Gastrocnemius medialis (tissue), 4 donors: ENCODE measurements around the gene GALNTL6. TPM values are rescaled to one million over a fixed set of nuclear protein-coding genes. Genes with fewer than 3 reads are reported as not detected.

Experiments used
- ATAC-seq, 2 donors: fragments of 150-250 bp; one replicate each; pipeline ENCODE4 v1.9.1; 2016
- DNase-seq, 2 donors: peaks; one replicate each; pipeline ENCODE4 v3.0.0-alpha.2; 2019
- H3K27ac ChIP-seq, 4 donors: fragments of 200-600 bp; sonication (generic); 1 replicate in 1 of 4; 2 replicates in 3 of 4; pipeline ENCODE4 v1.5.1; 2016 to 2018; ENCODE audit warnings: mild to moderate bottlenecking in 2 of 4, moderate library complexity in 1 of 4
- H3K27me3 ChIP-seq, 3 donors: fragments of 200-600 bp; sonication (generic) in 2 of 3; 1 replicate in 1 of 3; 2 replicates in 2 of 3; pipeline versions ENCODE4 v1.5.1 to v1.6.0; 2016 to 2019; ENCODE audit warnings: mild to moderate bottlenecking in 1 of 3, moderate library complexity in 1 of 3
- H3K36me3 ChIP-seq, 2 donors: fragments of 200-600 bp; sonication (generic) in 1 of 2; one replicate each; pipeline ENCODE4 v1.5.1; 2017 to 2018
- H3K4me1 ChIP-seq, 2 donors: fragments of 200-600 bp; sonication (generic) in 1 of 2; one replicate each; pipeline ENCODE4 v1.5.1; 2016 to 2017; ENCODE audit warnings: mild to moderate bottlenecking in 2 of 2
- H3K4me3 ChIP-seq, 4 donors: fragments of 200-600 bp; sonication (generic) in 3 of 4; 1 replicate in 1 of 4; 2 replicates in 3 of 4; pipeline ENCODE4 v1.5.1; 2016 to 2019; ENCODE audit warnings: mild to moderate bottlenecking in 2 of 4
- H3K9me3 ChIP-seq, 3 donors: fragments of 200-600 bp; sonication (generic) in 2 of 3; 1 replicate in 1 of 3; 2 replicates in 2 of 3; pipeline ENCODE4 v1.5.1; 2016 to 2019
- POLR2A ChIP-seq, 2 donors: fragments of 450-650 bp; IDR thresholded peaks; one replicate each; pipeline ENCODE4 v1.6.1; 2017; ENCODE audit warnings: antibody characterized with exemption in 2 of 2, mild to moderate bottlenecking in 2 of 2, moderate library complexity in 2 of 2
- in situ Hi-C, 4 donors: fragments of 200-750 bp; cut with MboI; loops; one replicate each; pipeline versions ENCODE4 v1.15.0 to v1.8.0; 2017; ENCODE audit warnings: low sequenced_read_pairs in 4 of 4
- intact Hi-C: fragments of 100-400 bp; cut with DNase I; formaldehyde crosslinking; loops from one replicate; pipeline ENCODE4 v1.15.1; 2023; ENCODE audit warnings: low total_unique reads
- total RNA-seq, 4 donors: library from RNA; depleted of rRNA; stranded (reverse); fragments of >200 nt; gene quantifications; one replicate each; pipeline versions ENCODE4 v1.1.0 to v1.2.3, GENCODE V29; 2016
- TF ChIP-seq, protein P1 (sequence below), 5 experiments: fragments of 450-650 bp in 3 of 5; fragments of 200-600 bp in 2 of 5; sonication (generic) in 2 of 5; IDR thresholded peaks in 4 of 5; conservative IDR thresholded peaks in 1 of 5; 1 replicate in 4 of 5; 2 replicates in 1 of 5; pipeline ENCODE4 v1.5.1; 2016 to 2019; ENCODE audit warnings: antibody characterized with exemption in 5 of 5, mild to moderate bottlenecking in 3 of 5, moderate library complexity in 3 of 5

GALNTL6 gene
- total RNA-seq, 4 donors from 2014 or later = not detected

- Histone ChIP-seq H3K4me3 (no peak overlapping the region), H3K36me3 (no peaks in the 10 kb centered on the region), H3K9me3 (no peaks in the 10 kb centered on the region), H3K4me1 (no peaks in the 10 kb centered on the region), H3K27me3 (no peaks in the 10 kb centered on the region), H3K27ac (no peak overlapping the region)
- DNase-seq (no peak), ATAC-seq (no peak)
- intact Hi-C loops (no loop called here), in situ Hi-C loops (no loop called here)
- TF ChIP-seq, protein P1, sequence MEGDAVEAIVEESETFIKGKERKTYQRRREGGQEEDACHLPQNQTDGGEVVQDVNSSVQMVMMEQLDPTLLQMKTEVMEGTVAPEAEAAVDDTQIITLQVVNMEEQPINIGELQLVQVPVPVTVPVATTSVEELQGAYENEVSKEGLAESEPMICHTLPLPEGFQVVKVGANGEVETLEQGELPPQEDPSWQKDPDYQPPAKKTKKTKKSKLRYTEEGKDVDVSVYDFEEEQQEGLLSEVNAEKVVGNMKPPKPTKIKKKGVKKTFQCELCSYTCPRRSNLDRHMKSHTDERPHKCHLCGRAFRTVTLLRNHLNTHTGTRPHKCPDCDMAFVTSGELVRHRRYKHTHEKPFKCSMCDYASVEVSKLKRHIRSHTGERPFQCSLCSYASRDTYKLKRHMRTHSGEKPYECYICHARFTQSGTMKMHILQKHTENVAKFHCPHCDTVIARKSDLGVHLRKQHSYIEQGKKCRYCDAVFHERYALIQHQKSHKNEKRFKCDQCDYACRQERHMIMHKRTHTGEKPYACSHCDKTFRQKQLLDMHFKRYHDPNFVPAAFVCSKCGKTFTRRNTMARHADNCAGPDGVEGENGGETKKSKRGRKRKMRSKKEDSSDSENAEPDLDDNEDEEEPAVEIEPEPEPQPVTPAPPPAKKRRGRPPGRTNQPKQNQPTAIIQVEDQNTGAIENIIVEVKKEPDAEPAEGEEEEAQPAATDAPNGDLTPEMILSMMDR (IDR thresholded peaks at IDR 0.05 in 4 of 5, conservative IDR thresholded peaks at IDR 0.05 in 1 of 5) = no peak
- no peak for TF ChIP-seq POLR2A (IDR thresholded peaks at IDR 0.05)
Measured at GRCh38 chr4:172099376-172099775, 286.2 kb downstream of the GALNTL6 start.

DNA sequence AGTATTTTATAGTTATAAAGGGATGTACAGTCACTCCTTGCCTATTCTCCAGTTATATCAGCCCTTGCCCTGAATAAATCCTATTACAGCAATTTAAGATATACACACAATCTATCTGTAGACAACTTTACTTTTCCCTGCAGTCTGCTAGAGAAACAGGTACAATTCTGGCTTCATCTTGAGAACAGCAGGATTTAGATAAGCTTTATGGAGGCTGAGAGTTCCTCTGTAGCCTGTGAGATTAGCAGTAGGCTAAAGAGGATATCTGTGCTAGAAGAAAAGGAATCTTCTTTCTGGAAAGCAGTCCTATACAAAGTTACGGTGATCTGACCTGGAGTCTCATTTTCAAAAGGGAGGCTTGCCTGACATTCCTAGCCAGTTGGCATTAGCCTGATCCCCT is 290.3 kb downstream of the GALNTL6 start:
- intact Hi-C loops (no loop called here), in situ Hi-C loops (no loop called here)
- Histone ChIP-seq H3K27ac (no peak overlapping the region), H3K4me3 (no peak overlapping the region), H3K27me3 (no peaks in the 10 kb centered on the region), H3K9me3 (no peaks in the 10 kb centered on the region), H3K36me3 (no peaks in the 10 kb centered on the region), H3K4me1 (no peaks in the 10 kb centered on the region)
- DNase-seq (no peak), ATAC-seq (no peak)
- TF ChIP-seq, protein P1 (IDR thresholded peaks at IDR 0.05 in 4 of 5, conservative IDR thresholded peaks at IDR 0.05 in 1 of 5) = no peak

- TF ChIP-seq, protein P1 (IDR thresholded peaks at IDR 0.05 in 4 of 5, conservative IDR thresholded peaks at IDR 0.05 in 1 of 5) = no peak
- no peak for TF ChIP-seq POLR2A (IDR thresholded peaks at IDR 0.05)
- in situ Hi-C loops = no loop called here
- no peaks in the 10 kb centered on the region for H3K27me3 ChIP-seq
- ATAC-seq = no peak
- intact Hi-C loops = no loop called here
- no peaks in the 10 kb centered on the region for H3K36me3 ChIP-seq
- DNase-seq = no peak
- no peaks in the 10 kb centered on the region for H3K4me1 ChIP-seq
- no peak overlapping the region for H3K27ac ChIP-seq
- no peaks in the 10 kb centered on the region for H3K9me3 ChIP-seq
- no peak overlapping the region for H3K4me3 ChIP-seq
Measured at GRCh38 chr4:172104539-172104938, 291.3 kb downstream of the GALNTL6 start.

- no peaks in the 10 kb centered on the region for H3K9me3 ChIP-seq
- H3K4me3 ChIP-seq = no peak overlapping the region
- ATAC-seq (no peak), DNase-seq (no peak)
- in situ Hi-C loops = no loop called here
- no peaks in the 10 kb centered on the region for H3K27me3 ChIP-seq
- no peaks in the 10 kb centered on the region for H3K36me3 ChIP-seq
- intact Hi-C loops = no loop called here
- TF ChIP-seq POLR2A (IDR thresholded peaks at IDR 0.05) = no peak
- TF ChIP-seq, protein P1 (IDR thresholded peaks at IDR 0.05 in 4 of 5, conservative IDR thresholded peaks at IDR 0.05 in 1 of 5) = no peak
- no peaks in the 10 kb centered on the region for H3K4me1 ChIP-seq
- H3K27ac ChIP-seq = no peak overlapping the region
Measured at GRCh38 chr4:172105918-172106317, 292.7 kb downstream of the GALNTL6 start.

- no peaks in the 10 kb centered on the region for H3K4me1 ChIP-seq
- ATAC-seq = no peak
- intact Hi-C loops (no loop called here), in situ Hi-C loops (no loop called here)
- DNase-seq = no peak
- no peaks in the 10 kb centered on the region for H3K27me3 ChIP-seq
- H3K27ac ChIP-seq = no peak overlapping the region
- no peaks in the 10 kb centered on the region for H3K9me3 ChIP-seq
- no peak overlapping the region for H3K4me3 ChIP-seq
- H3K36me3 ChIP-seq = no peaks in the 10 kb centered on the region
- no peak for TF ChIP-seq POLR2A (IDR thresholded peaks at IDR 0.05)
- TF ChIP-seq, protein P1 (IDR thresholded peaks at IDR 0.05 in 4 of 5, conservative IDR thresholded peaks at IDR 0.05 in 1 of 5) = no peak
Measured at GRCh38 chr4:172109466-172109865, 296.3 kb downstream of the GALNTL6 start.
